Neuronal stem cell (in vitro differentiated cells): Measurements from ENCODE around the gene MRPL33.
"Not testable (repeated sequence)": the region's sequence is repeated elsewhere in the genome, so short reads cannot be mapped to it uniquely, and the experiment has no call there.

Experiments used
- DNase-seq: peaks from one replicate; pipeline ENCODE4 v3.0.0-alpha.2; 2013; ENCODE audit warnings: low spot score
- H2AFZ ChIP-seq: one replicate; pipeline ENCODE4 v1.6.1; 2013; ENCODE audit warnings: mild to moderate bottlenecking, low read length, inconsistent platforms
- H2AK5ac ChIP-seq: 2 replicates; pipeline ENCODE4 v1.6.1; 2013; ENCODE audit warnings: low read depth, mild to moderate bottlenecking, inconsistent platforms, low read length, moderate library complexity, mixed read lengths
- H2BK120ac ChIP-seq: 2 replicates; pipeline ENCODE4 v1.6.1; 2013; ENCODE audit warnings: low read depth, mild to moderate bottlenecking, inconsistent platforms, low read length, moderate library complexity, mixed read lengths
- H2BK12ac ChIP-seq: one replicate; pipeline ENCODE4 v1.6.1; 2013; ENCODE audit warnings: low read length, inconsistent platforms
- H2BK15ac ChIP-seq: 2 replicates; pipeline ENCODE4 v1.6.1; 2013; ENCODE audit warnings: mild to moderate bottlenecking, low read length, inconsistent platforms, mixed read lengths
- H2BK5ac ChIP-seq: one replicate; pipeline ENCODE4 v1.6.1; 2013; ENCODE audit warnings: inconsistent platforms, mild to moderate bottlenecking, low read length, moderate library complexity
- H3K14ac ChIP-seq: one replicate; pipeline ENCODE4 v1.6.1; 2013; ENCODE audit warnings: low read length, inconsistent platforms
- H3K18ac ChIP-seq: 2 replicates; pipeline ENCODE4 v1.6.1; 2013; ENCODE audit warnings: low read length, inconsistent platforms
- H3K23ac ChIP-seq: 2 replicates; pipeline ENCODE4 v1.6.1; 2013; ENCODE audit warnings: low read depth, mild to moderate bottlenecking, mixed read lengths, low read length, inconsistent platforms; ENCODE audit not compliant: poor library complexity
- H3K27ac ChIP-seq: replicated peaks from 3 replicates; pipeline ENCODE4 v1.5.1; 2013; ENCODE audit warnings: low read length, inconsistent platforms
- H3K27me3 ChIP-seq, 3 experiments: 2 replicates each; pipeline ENCODE4 v1.6.1; 2013; ENCODE audit warnings: low read length in 3 of 3, mild to moderate bottlenecking in 2 of 3, inconsistent platforms in 1 of 3, low read depth in 1 of 3, mixed read lengths in 1 of 3, moderate library complexity in 1 of 3; ENCODE audit not compliant: control insufficient read depth in 3 of 3, insufficient read depth in 3 of 3
- H3K36me3 ChIP-seq, 2 donors: replicated peaks in 1 of 2; 2 replicates each; pipeline ENCODE4 v1.6.1; 2013; ENCODE audit warnings: low read length in 2 of 2; ENCODE audit not compliant: control insufficient read depth in 2 of 2, insufficient read depth in 2 of 2
- H3K4ac ChIP-seq: 2 replicates; pipeline ENCODE4 v1.6.1; 2013; ENCODE audit warnings: inconsistent platforms, mild to moderate bottlenecking, low read length, moderate library complexity
- H3K4me1 ChIP-seq, 2 donors: 1 replicate in 1 of 2; 2 replicates in 1 of 2; pipeline ENCODE4 v1.6.1; 2013; ENCODE audit warnings: low read length in 2 of 2, low read depth in 1 of 2; ENCODE audit not compliant: control insufficient read depth in 2 of 2, insufficient read depth in 1 of 2
- H3K4me2 ChIP-seq: one replicate; pipeline ENCODE4 v1.6.1; 2013; ENCODE audit warnings: mild to moderate bottlenecking, low read length, inconsistent platforms; ENCODE audit not compliant: insufficient read depth, poor library complexity, severe bottlenecking
- H3K4me3 ChIP-seq, 2 donors: 2 replicates each; pipeline ENCODE4 v1.5.1; 2013; ENCODE audit warnings: low read length in 2 of 2, mild to moderate bottlenecking in 2 of 2, inconsistent platforms in 1 of 2, moderate library complexity in 1 of 2
- H3K79me1 ChIP-seq: one replicate; pipeline ENCODE4 v1.6.1; 2013; ENCODE audit warnings: low read depth, mild to moderate bottlenecking, inconsistent platforms, low read length, moderate library complexity
- H3K9ac ChIP-seq: one replicate; pipeline ENCODE4 v1.6.1; 2013; ENCODE audit warnings: mild to moderate bottlenecking, low read depth, low read length, inconsistent platforms; ENCODE audit not compliant: poor library complexity
- H3K9me3 ChIP-seq, 2 donors: replicated peaks in 1 of 2; 2 replicates each; pipeline versions ENCODE3 to v1.6.1; 2013; ENCODE audit warnings: low read length in 2 of 2, mild to moderate bottlenecking in 2 of 2, inconsistent platforms in 1 of 2, low read depth in 1 of 2, mixed read lengths in 1 of 2, moderate library complexity in 1 of 2; ENCODE audit not compliant: control insufficient read depth in 2 of 2, insufficient read depth in 1 of 2
- H4K8ac ChIP-seq: one replicate; pipeline ENCODE4 v1.6.1; 2013; ENCODE audit warnings: low read depth, mild to moderate bottlenecking, inconsistent platforms, low read length, moderate library complexity
- H4K91ac ChIP-seq: one replicate; pipeline ENCODE4 v1.6.1; 2013; ENCODE audit warnings: low read length, low read depth, mild to moderate bottlenecking, inconsistent platforms; ENCODE audit not compliant: poor library complexity
- WGBS, 2 donors: extraction: QIAGEN DNeasy Blood & Tissue Kit; methylation state at CpG; one replicate each; pipeline ENCODE4 v1.1.7; 2013; ENCODE audit warnings: missing lambda C conversion rate in 2 of 2, mixed read lengths in 1 of 2; ENCODE audit not compliant: insufficient read length in 2 of 2, insufficient replicate concordance in 1 of 2; ENCODE audit errors: extremely low coverage in 2 of 2; 5-methylcytosine and 5-hydroxymethylcytosine counted together

Gene MRPL33

DNA sequence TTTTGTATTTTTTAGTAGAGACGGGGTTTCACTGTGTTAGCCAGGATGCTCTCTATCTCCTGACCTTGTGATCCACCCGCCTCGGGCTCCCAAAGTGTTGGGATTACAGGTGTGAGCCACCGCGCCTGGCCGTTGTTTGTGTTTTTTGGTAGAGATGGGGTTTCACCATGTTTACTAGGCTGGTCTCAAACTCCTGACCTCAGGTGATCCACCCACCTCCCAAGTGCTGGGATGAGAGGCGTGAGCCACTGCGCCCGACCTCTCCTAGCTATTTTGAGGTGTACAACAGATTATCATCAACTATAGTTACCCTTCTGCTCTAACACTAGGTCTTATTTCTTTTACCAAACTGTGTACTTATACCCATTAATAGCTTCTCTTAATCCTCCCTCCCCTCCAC lies 28.9 kb upstream of the MRPL33 start:
- Histone ChIP-seq H3K9me3 (no peaks in the 10 kb centered on the region), H4K8ac (no peak overlapping the region), H3K27ac (no peak overlapping the region), H3K4ac (no peak overlapping the region), H2AFZ (no peak overlapping the region), H3K18ac (no peak overlapping the region), H3K27me3 (peaks cover 0 to 7% (median 0%) of the 10 kb centered on the region in 3 experiments), H2AK5ac (no peak overlapping the region), H3K14ac (no peak overlapping the region), H2BK15ac (no peak overlapping the region), H2BK12ac (no peak overlapping the region), H3K9ac (no peak overlapping the region), H3K23ac (no peak overlapping the region), H4K91ac (no peak overlapping the region), H2BK5ac (no peak overlapping the region), H3K36me3 (no peaks in the 10 kb centered on the region), H2BK120ac (no peak overlapping the region), H3K4me3 (no peak overlapping the region), H3K79me1 (no peaks in the 10 kb centered on the region), H3K4me2 (no peak overlapping the region), H3K4me1 (peaks cover 0 to 4% of the 10 kb centered on the region in 2 donors)
- DNase-seq: no peak
- WGBS, 2 donors: no CpG with 5 or more reads among the region's 9 CpGs

DNA sequence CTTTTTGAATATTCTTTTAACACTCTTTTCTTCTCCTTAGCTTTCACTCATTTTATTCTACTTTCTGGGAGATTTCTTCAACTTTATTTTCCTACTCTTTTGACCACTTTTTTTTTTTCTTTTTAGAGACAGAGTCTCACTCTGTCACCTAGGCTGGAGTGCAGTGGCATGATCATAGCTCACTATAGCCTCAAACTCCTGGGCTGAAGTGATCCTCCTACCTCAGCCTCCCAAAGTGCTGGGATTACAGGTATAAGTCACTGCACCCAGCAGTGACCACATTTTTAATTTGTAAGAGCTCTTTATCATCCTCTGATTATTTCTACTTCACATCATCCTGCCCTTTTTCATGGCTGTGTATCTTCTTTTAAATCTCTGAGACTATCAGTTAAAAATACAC lies 26.0 kb upstream of the MRPL33 start:
- not testable (repeated sequence) for H3K23ac ChIP-seq, H3K9ac ChIP-seq, H3K4me3 ChIP-seq, H3K14ac ChIP-seq, H2BK5ac ChIP-seq, H3K36me3 ChIP-seq, DNase-seq, H3K18ac ChIP-seq, H3K27me3 ChIP-seq, H3K79me1 ChIP-seq, H3K9me3 ChIP-seq, H4K91ac ChIP-seq, H4K8ac ChIP-seq, H2BK12ac ChIP-seq, H2AFZ ChIP-seq, H3K4me1 ChIP-seq, H2BK120ac ChIP-seq, H2BK15ac ChIP-seq, H3K27ac ChIP-seq, H3K4me2 ChIP-seq, H2AK5ac ChIP-seq, H3K4ac ChIP-seq

DNA sequence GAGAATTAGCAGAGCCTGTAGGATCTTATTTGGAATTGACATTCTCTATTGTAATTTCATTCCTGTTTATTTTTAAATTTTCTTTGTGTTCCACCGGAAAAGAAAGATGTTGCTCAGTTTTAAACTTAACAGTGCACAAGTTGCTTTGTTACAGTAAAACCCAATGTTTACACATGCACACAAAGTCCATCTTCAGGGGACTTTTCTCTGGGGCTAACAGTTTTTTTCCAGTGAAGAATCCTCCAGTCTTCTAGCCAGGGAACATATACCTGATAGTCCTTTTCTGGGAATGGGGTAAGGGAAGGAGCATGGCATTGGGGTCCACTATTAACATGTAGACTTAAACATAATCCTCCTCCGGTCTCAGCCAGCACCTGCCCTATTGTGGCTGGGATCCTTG lies 25.2 kb upstream of the MRPL33 start:
- Histone ChIP-seq H3K9ac (no peak overlapping the region), H4K8ac (no peak overlapping the region), H2BK15ac (no peak overlapping the region), H3K14ac (no peak overlapping the region), H3K36me3 (no peaks in the 10 kb centered on the region), H2AK5ac (no peak overlapping the region), H3K23ac (no peak overlapping the region), H2AFZ (no peak overlapping the region), H2BK12ac (no peak overlapping the region), H2BK120ac (no peak overlapping the region), H3K27me3 (no peaks in the 10 kb centered on the region), H3K9me3 (peaks cover 2 to 10% of the 10 kb centered on the region in 2 donors), H3K4me3 (no peak overlapping the region), H4K91ac (no peak overlapping the region), H3K27ac (no peak overlapping the region), H3K4ac (no peak overlapping the region), H2BK5ac (no peak overlapping the region), H3K18ac (no peak overlapping the region), H3K4me1 (no peaks in the 10 kb centered on the region), H3K79me1 (no peaks in the 10 kb centered on the region), H3K4me2 (no peak overlapping the region)
- no CpG with 5 or more reads among the region's 2 CpGs for WGBS, 2 donors
- DNase-seq: no peak

DNA sequence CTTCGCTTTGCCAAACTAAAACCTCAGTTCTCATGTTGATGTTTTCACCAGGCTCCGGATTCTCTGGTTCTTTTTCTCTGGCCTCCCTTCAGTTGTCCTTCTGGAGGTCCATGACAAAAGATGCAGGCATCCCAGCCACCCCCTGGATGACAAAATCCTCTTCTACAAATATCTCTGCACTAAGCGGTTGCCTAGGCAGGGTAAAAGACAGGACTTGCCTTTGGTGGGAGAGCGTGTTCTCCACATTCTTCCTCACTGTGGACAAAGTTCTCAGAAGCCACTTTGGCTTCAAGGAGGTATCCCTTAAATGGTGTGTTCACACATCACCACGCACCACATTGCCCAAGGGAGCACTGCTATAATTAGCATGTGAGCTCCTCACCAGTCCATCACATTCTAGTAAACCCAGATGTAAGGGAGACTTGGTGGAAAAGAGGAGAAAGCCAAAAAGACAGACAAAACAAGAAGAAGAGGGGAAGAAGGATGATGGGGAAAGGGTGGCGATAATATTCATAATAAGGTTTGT lies 23.6 kb upstream of the MRPL33 start:
- Histone ChIP-seq H2BK12ac (no peak overlapping the region), H3K23ac (no peak overlapping the region), H3K9me3 (peaks cover 2 to 10% of the 10 kb centered on the region in 2 donors), H3K4me1 (peaks cover 2 to 6% of the 10 kb centered on the region in 2 donors), H3K4ac (no peak overlapping the region), H3K36me3 (no peaks in the 10 kb centered on the region), H2BK120ac (no peak overlapping the region), H4K8ac (no peak overlapping the region), H3K27me3 (no peaks in the 10 kb centered on the region), H3K14ac (no peak overlapping the region), H3K4me2 (no peak overlapping the region), H3K18ac (no peak overlapping the region), H2BK5ac (no peak overlapping the region), H3K9ac (no peak overlapping the region), H4K91ac (no peak overlapping the region), H2AK5ac (no peak overlapping the region), H3K27ac (no peak overlapping the region), H3K4me3 (no peak overlapping the region), H2AFZ (no peak overlapping the region), H2BK15ac (no peak overlapping the region), H3K79me1 (no peaks in the 10 kb centered on the region)
- no CpG with 5 or more reads among the region's 6 CpGs for WGBS, 2 donors
- DNase-seq: no peak
